GM20000 (cell line): Measurements from ENCODE around the gene MICAL3.
A peak's percentile ranks its signal among the peaks of the same experiment; 100 is the strongest.
"Not testable (repeated sequence)": the region's sequence is repeated elsewhere in the genome, so short reads cannot be mapped to it uniquely, and the experiment has no call there.

Experiments
- DNase-seq: peaks from one replicate; pipeline ENCODE4 v3.0.0; 2012; ENCODE audit warnings: low spot score
- TF ChIP-seq, protein P1 (sequence below): IDR thresholded peaks from 2 replicates; pipeline ENCODE4 v1.5.1; 2012; ENCODE audit warnings: mild to moderate bottlenecking, control low read depth; ENCODE audit errors: extremely low read depth, missing control alignments

The MICAL3 gene

DNA sequence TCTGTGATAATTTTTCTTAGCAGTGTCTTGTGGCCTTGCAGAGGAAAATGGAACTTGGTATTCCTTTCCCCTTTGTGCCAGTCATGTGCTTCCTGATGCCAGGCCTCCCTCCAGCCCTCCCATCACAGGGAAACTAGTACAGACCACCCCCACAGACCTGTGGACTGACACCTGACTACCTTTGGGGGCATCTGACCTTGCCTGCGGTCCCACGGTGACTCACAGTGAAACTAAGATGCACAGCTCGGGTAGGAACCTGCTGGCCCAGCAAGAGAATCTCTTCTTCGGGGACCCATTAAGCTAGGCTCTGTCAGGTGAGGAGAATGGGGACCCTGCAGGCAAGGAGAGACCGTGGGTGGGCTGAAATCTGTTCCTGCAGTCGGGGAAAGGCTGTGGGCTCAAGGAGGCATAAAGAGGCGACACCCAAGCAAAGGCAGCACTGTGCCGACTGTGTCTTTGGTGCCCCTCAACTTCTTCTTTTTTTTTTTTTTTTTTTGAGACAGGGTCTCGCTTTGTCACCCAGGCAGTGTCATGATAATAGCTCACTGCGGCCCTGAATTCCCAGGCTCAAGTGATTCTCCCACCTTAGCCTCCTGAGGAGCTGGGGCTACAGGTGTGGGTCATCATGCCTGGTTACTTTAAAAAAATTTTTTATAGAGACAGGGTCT, 32.6 kb upstream of the MICAL3 start:
- TF ChIP-seq, protein P1, sequence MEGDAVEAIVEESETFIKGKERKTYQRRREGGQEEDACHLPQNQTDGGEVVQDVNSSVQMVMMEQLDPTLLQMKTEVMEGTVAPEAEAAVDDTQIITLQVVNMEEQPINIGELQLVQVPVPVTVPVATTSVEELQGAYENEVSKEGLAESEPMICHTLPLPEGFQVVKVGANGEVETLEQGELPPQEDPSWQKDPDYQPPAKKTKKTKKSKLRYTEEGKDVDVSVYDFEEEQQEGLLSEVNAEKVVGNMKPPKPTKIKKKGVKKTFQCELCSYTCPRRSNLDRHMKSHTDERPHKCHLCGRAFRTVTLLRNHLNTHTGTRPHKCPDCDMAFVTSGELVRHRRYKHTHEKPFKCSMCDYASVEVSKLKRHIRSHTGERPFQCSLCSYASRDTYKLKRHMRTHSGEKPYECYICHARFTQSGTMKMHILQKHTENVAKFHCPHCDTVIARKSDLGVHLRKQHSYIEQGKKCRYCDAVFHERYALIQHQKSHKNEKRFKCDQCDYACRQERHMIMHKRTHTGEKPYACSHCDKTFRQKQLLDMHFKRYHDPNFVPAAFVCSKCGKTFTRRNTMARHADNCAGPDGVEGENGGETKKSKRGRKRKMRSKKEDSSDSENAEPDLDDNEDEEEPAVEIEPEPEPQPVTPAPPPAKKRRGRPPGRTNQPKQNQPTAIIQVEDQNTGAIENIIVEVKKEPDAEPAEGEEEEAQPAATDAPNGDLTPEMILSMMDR: no peak
- peak; percentile 75 for DNase-seq

DNA sequence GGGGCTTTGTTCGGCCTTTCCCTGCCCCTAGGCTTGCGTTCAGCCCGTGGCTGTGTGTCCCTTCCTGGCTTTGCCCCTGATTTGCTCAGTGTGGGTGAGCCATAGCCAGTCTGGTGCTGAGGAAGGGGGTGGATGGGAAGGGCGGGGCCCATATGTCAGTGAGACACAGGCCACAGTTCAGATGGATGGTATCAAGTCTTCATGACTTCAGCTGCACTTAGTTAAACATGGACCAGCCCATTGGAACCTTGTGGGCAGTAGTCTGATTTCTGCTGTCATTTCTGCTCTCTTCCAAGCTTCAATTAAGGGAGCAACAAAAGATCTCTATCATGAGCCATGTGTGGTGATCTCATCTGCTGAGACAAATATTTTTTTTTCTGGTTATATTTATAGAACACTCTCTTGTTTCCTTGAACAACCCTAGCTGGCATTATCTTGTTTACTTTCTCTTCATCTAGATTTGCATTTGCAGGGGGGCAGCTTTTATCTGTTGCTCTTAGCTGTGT, 31.9 kb upstream of the MICAL3 start:
- peak; percentile 67 for DNase-seq
- TF ChIP-seq, protein P1: no peak

DNA sequence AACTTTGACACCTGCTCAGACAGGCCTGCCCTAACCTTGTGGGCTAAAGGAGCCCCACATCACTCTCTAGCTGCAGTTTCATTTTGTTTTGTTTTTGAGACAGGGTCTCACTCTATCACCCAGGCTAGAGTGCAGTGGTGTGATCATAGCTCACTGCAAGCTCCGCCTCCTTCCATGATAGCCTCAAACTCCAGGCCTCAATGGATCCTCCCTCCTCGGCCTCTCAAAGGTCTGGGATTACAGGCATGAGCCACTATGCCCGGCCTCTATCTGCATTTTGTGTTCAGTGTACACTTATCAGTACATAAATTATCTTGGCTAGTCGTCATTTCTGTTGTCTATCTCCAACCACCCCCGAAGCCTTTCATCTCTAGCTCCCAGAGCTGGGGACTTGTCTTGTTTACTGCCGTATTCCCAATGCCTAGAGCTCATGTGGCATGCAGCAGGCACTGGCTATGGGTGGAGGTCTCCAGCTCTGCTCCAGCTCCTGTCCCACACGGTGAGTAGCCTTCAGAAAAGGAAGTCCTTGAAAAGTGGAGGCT, 31.3 kb upstream of the MICAL3 start:
- TF ChIP-seq, protein P1: no peak

DNA sequence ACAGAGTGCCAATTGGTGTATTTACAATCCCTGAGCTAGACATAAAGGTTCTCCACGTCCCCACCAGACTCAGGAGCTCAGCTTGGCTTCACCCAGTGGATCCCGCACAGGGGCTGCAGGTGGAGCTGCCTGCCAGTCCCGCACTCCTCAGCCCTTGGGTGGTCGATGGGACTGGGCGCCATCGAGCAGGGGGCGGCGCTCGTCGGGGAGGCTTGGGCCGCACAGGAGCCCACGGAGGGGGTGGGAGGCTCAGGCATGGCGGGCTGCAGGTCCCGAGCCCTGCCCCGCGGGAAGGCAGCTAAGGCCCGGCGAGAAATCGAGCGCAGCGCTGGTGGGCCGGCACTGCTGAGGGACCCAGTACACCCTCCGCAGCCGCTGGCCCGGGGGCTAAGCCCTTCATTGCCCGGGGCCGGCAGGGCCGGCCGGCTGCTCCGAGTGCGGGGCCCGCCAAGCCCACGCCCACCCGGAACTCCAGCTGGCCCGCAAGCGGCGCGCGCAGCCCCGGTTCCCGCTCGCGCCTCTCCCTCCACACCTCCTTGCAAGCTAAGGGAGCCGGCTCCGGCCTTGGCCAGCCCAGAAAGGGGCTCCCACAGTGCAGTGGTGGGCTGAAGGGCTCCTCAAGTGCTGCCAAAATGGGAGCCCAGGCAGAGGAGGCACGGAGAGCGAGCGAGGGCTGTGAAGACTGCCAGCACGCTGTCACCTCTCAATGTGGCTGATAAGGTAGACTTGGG, 29.0 kb upstream of the MICAL3 start:
- not testable (repeated sequence) for DNase-seq

More for the DNA sequence above, 31.3 kb upstream of the MICAL3 start:
- no peak for DNase-seq

DNA sequence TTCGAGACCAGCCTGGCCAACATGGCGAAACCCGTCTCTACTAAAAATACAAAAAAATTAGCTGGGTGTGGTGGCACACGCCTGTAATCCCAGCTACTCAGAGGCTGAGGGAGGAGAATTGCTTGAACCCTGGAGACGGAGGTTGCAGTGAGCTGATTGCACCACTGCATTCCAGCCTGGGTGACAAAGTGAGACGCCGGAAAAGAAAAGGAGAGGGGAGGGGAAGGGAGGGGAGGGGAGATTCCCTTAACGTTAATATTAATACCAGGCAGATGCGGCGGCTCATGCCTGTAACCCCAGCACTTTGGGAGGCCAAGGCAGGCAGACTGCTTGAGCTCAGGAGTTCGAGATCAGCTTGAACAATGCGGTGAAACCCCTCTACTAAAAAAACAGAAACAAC, 26.8 kb upstream of the MICAL3 start:
- not testable (repeated sequence) for DNase-seq

DNA sequence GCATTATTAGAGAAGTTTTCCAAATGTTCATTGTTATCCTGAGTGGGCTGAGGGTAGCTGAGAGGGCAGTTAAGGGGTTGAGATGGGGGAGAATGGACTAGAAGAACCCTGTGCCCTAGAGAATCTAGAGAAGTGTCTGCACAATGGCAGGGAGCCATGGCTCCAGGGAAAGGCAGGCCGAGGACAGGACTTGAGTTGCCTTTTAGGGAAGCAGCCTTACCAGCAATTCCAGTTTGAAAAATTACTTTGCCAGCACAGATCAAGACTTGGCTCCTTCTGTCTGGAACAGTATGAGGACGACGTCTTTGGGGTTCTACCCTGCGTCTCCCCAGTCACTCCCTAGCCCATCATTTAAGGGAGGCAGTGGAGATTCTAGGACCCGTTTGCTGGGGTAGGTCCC, 25.7 kb upstream of the MICAL3 start:
- TF ChIP-seq, protein P1: no peak
- DNase-seq: no peak

DNA sequence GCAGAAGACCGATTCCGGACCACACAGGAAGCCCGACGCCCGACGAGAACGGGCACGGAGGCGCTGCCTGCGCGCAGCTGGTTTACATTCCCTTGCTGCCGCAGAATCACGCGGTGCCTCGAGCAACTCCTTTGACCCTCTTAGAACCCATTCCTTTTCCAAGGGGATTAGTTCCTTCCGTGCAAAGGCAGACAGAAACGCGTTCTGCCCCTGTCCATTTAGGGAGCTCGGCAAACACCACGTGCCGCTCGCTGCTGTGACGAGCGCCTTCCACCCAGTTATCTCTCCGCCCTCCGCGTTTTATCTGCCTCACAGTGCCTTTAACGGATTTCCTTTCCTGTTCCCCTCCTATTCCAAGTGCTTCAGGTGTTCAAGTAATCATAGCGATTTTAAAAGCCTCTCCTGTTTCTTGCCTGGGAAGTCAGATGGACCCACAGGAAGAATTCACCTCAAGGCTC, 24.1 kb upstream of the MICAL3 start:
- TF ChIP-seq, protein P1: no peak
- DNase-seq: no peak

DNA sequence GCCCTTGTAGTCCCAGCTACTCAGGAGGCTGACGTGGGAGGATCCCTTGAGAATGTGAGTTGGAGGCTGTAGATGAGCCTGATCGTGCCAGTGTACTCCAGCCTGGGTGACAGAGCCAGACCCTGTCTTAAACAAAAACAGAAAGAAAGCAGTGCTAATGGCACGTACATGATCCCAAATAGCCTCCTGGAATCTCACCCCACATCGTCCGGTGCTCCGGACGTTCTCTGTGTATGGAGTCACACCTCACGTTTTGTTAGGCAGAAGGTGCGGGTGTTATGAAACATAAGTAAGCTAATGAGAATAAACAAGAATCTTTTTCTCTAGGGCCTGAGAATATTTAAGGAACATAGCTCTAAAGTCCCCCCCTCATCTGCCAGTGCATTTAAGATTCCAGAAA, 23.7 kb upstream of the MICAL3 start:
- DNase-seq: no peak
- TF ChIP-seq, protein P1: no peak
